GM21390 (cell line): ENCODE results near the gene PTF1A.
"Not testable (repeated sequence)": the region's sequence is repeated elsewhere in the genome, so short reads cannot be mapped to it uniquely, and the experiment has no call there.

Source experiments
- ATAC-seq: cut with Tn5 transposase; IDR thresholded peaks from one replicate; pipeline ENCODE4 v1.9.1; 2021; ENCODE audit not compliant: unreplicated experiment

PTF1A gene

GRCh38 chr10:23202779-23203178 is 10.7 kb downstream of the PTF1A start:
- ATAC-seq, result no peak

DNA sequence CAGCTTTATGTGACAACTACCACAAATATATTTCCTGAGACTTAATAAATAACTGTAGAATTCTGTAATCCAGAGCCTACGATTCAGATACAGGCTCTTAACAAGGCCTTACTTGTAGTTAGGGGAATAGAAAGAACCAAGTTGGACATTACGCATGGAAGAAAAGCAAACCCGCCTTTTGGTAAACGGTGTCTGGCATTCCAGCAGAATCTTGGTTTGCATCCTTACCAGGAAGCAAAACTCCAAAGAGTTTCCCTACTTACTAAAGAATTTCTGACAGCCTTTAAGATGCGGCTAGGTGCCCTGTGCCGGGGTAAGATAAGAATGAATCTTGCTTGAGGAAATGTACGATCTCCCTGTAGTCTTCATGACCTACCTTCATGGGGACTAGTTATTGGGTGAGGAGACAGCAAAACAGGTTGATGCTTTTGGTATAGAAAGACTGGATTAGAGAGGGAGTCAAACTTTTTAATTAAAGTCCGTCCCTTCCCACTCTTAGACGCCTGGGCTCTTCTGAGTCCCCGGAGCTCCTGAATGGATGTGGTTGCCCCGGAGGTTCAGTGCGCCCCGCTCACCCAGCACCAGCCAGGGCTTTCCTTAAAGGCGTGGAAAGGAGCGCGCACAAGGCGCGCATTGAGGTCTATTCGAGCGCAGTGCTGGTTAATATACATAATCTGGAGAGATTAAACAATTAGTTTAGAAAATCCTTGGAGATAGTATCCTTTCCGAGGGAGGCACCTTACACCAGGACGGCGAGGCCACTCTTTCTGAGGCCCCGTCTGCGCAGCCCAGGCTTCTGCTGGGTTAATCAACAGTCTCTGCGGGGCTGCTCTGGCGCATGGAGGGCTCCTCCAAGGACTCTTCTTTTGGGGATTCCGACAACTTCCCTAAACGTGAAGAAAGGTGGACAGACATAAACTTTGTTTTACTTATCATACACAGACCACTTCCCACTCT is 11.5 kb downstream of the PTF1A start:
- ATAC-seq, result no peak

GRCh38 chr10:23204773-23205172 is 12.7 kb downstream of the PTF1A start:
- no peak for ATAC-seq

DNA sequence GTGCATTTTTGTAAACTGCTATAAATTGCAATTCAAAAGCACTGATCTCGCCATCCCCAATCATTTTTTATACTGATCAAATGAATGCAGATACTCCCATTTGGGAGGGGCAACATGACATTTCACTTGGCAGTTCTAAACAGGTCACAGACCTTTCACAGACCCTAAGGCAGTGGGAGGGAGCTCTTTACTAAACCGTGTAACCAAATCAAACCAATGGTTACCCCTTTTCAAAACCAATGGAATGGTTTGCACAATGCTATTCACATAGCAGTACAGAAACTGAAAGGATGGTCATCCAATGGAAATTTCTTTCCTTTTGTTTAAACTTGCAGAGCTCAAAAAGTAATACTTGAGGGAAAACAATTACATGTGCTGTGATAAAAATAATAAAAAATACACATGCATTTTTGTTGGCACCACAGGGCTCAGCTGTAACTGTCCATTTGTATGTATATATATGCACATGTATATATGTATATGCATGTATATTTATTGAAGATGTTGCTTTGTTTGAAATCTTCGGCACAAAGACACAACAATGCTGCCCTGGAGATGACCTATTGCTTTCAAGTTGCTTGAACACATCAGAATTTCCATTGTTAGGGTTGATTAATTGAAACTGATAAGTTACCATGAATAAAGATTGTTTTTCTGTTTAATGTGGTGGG is 14.0 kb downstream of the PTF1A start:
- no peak for ATAC-seq

GRCh38 chr10:23217471-23217870 is 25.4 kb downstream of the PTF1A start:
- ATAC-seq, result no peak

DNA sequence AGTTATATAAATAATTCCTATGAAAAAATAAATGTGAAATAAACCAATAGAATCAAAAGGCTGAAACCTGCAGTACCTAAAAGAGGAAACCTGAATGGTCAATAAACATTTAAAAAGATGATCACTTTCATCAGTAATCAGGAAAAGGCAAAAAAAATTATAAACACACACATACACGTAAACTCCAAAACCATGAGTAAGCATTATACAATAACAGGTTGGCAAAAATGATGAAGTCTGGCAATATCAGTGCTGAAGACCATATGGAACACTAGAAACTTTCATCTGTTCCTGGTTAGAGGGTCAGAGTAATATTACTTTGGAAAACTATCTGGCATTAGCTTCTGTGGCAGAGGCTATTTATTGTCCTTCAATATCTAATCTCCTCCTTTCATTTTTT is 38.5 kb downstream of the PTF1A start:
- ATAC-seq, result no peak

- ATAC-seq, result no peak
Measured at GRCh38 chr10:23238015-23238414, 45.9 kb downstream of the PTF1A start.

GRCh38 chr10:23241779-23242178 is 49.7 kb downstream of the PTF1A start:
- ATAC-seq, result not testable (repeated sequence)
